ENCODE measurements around the gene LMAN1.

DNA sequence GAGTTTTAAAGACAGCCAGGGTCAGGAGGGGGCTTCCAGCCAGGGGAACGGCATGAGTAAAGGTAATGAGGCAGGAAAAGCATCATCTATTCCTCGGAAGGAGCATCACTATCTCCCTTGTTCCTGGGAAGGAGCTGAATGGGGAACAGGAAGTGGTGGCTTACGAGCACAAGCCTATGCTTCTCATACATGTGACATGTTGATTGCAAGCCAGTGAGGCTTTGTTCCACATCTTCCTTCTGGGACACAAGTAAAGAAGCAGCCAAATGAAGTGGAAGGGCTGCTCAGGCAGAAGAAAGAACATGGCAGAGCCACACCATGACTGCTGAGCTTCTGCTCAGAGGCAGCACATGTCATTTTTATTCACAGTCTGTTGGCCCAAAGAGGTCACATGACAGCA, 15.1 kb upstream of the LMAN1 start:
- no peak for TF ChIP-seq POLR2A (IDR thresholded peaks at IDR 0.05)
- TF ChIP-seq, protein P1, sequence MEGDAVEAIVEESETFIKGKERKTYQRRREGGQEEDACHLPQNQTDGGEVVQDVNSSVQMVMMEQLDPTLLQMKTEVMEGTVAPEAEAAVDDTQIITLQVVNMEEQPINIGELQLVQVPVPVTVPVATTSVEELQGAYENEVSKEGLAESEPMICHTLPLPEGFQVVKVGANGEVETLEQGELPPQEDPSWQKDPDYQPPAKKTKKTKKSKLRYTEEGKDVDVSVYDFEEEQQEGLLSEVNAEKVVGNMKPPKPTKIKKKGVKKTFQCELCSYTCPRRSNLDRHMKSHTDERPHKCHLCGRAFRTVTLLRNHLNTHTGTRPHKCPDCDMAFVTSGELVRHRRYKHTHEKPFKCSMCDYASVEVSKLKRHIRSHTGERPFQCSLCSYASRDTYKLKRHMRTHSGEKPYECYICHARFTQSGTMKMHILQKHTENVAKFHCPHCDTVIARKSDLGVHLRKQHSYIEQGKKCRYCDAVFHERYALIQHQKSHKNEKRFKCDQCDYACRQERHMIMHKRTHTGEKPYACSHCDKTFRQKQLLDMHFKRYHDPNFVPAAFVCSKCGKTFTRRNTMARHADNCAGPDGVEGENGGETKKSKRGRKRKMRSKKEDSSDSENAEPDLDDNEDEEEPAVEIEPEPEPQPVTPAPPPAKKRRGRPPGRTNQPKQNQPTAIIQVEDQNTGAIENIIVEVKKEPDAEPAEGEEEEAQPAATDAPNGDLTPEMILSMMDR (IDR thresholded peaks at IDR 0.05) = no peak
